ENCODE measurements around the gene EPHA3. TPM values are rescaled to one million over a fixed set of nuclear protein-coding genes. Genes with fewer than 3 reads are reported as not detected.

Gene EPHA3
- total and polyA plus RNA-seq, 2 experiments from 2014 or later = 4.8 to 9.2 TPM

- TF ChIP-seq CTCF (IDR thresholded peaks at IDR 0.05; ENCODE audit: low read depth, low read length) = no peak
- no peaks in the 10 kb centered on the region for H3K9me3 ChIP-seq (ENCODE audit: low read depth)
- peak in 1 of 2 donors; percentile 18 for DNase-seq (ENCODE audit: low read depth in 1 of 2, low spot score in 1 of 2)
- H3K4me3 ChIP-seq = no peak overlapping the region
- H3K36me3 ChIP-seq = no peaks in the 10 kb centered on the region
- H3K4me1 ChIP-seq (ENCODE audit: low read depth) = peaks cover 5% of the 10 kb centered on the region
- H3K27me3 ChIP-seq = no peaks in the 10 kb centered on the region
- no peak overlapping the region for H3K27ac ChIP-seq
These were observed 303.8 kb downstream of the EPHA3 start for GRCh38 chr3:89411201-89411600.

DNA sequence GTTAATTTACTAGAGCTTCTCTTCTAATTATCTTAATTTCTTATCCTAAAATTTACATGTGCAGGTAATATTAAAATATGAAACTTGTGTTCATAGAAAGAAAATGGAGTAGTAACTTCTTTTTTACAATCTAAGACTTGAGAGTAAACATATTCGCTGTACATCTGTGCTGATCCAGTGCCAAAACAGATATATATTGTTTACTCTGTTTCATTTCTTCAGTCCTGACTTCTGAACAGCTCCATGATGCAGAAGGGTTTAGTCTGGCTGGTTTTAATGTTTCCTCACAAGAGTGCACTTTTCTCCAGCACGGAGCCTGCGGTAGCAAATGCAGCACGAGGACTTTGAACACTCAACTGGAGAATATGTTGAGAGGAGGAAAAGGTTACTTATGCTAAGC lies 306.8 kb downstream of the EPHA3 start:
- no peaks in the 10 kb centered on the region for H3K27me3 ChIP-seq
- peak in 1 of 2 donors; percentile 5 for DNase-seq (ENCODE audit: low read depth in 1 of 2, low spot score in 1 of 2)
- no peaks in the 10 kb centered on the region for H3K36me3 ChIP-seq
- peaks cover 5% of the 10 kb centered on the region for H3K4me1 ChIP-seq (ENCODE audit: low read depth)
- no peak overlapping the region for H3K4me3 ChIP-seq
- H3K9me3 ChIP-seq (ENCODE audit: low read depth) = no peaks in the 10 kb centered on the region
- no peak for TF ChIP-seq CTCF (IDR thresholded peaks at IDR 0.05; ENCODE audit: low read depth, low read length)
- no peak overlapping the region for H3K27ac ChIP-seq

DNA sequence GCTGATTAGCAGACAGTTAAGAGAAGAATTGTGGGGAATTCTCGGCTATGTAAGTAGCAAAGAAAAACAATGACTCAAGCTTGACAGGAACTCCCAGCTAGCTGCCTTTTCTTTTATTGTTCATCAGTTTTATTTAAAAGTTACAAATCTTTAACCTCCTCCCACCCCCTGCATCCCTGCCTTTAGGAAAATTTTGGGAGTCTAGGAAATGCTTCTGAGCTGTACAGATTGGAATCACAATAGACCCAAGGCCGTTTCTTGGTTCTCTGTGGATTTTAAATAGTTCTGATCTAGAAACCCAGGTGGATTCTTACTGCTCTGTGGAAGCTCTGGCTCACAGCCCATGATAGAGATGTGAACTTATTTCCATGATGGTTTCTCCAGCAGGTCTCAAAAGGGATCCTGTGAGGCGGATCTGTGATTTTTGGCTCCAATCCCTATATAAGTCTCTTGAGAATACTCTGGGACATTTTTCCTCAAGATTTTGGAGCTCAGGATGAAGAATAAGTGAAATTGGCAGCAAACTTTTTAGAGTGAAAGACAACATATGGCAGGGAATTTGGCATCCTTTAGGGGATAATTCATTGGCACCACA lies 312.3 kb downstream of the EPHA3 start:
- no peak overlapping the region for H3K27ac ChIP-seq
- H3K4me1 ChIP-seq (ENCODE audit: low read depth) = no peaks in the 10 kb centered on the region
- peak in 1 of 2 donors; percentile 42 for DNase-seq (ENCODE audit: low read depth in 1 of 2, low spot score in 1 of 2)
- H3K4me3 ChIP-seq = no peak overlapping the region
- no peaks in the 10 kb centered on the region for H3K27me3 ChIP-seq
- no peaks in the 10 kb centered on the region for H3K9me3 ChIP-seq (ENCODE audit: low read depth)
- H3K36me3 ChIP-seq = no peaks in the 10 kb centered on the region
- TF ChIP-seq CTCF (IDR thresholded peaks at IDR 0.05; ENCODE audit: low read depth, low read length) = no peak

- no peak overlapping the region for H3K4me3 ChIP-seq
- no peaks in the 10 kb centered on the region for H3K27me3 ChIP-seq
- TF ChIP-seq CTCF (IDR thresholded peaks at IDR 0.05; ENCODE audit: low read depth, low read length) = no peak
- H3K27ac ChIP-seq = no peak overlapping the region
- H3K4me1 ChIP-seq (ENCODE audit: low read depth) = no peaks in the 10 kb centered on the region
- no peak for DNase-seq (ENCODE audit: low read depth in 1 of 2, low spot score in 1 of 2)
- H3K9me3 ChIP-seq (ENCODE audit: low read depth) = no peaks in the 10 kb centered on the region
- H3K36me3 ChIP-seq = no peaks in the 10 kb centered on the region
These were observed 318.6 kb downstream of the EPHA3 start for GRCh38 chr3:89426060-89426459.

GRCh38 chr3:89434621-89435380 lies 327.4 kb downstream of the EPHA3 start:
- H3K9me3 ChIP-seq (ENCODE audit: low read depth) = no peaks in the 10 kb centered on the region
- H3K4me3 ChIP-seq = no peak overlapping the region
- H3K27me3 ChIP-seq = no peaks in the 10 kb centered on the region
- DNase-seq (ENCODE audit: low read depth in 1 of 2, low spot score in 1 of 2) = peak in 1 of 2 donors; percentile 5
- H3K4me1 ChIP-seq (ENCODE audit: low read depth) = no peaks in the 10 kb centered on the region
- H3K27ac ChIP-seq = no peak overlapping the region
- H3K36me3 ChIP-seq = no peaks in the 10 kb centered on the region
- TF ChIP-seq CTCF (IDR thresholded peaks at IDR 0.05; ENCODE audit: low read depth, low read length) = no peak

Data from cardiac muscle cell (in vitro differentiated cells and primary cell).